ENCODE measurements around the gene PSKH1.

Gene PSKH1

DNA sequence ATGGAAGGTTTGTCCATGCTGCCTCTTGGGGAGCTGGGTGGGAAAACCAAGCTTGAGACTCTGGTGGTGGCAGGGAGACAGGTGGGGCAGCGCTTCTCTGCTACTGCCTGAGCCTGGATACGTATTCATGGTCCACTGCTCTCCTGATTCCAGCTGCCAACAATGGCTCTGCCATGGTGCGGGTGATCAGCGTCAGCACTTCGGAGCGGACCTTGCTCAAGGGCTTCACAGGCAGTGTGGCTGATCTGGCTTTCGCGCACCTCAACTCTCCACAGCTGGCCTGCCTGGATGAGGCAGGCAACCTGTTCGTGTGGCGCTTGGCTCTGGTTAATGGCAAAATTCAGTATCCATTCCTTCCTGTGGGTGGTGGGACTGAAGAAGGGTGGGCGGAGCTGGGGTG is 16.0 kb upstream of the PSKH1 start:
- no peak for TF ChIP-seq REST (IDR thresholded peaks at IDR 0.05; ENCODE audit: insufficient replicate concordance, low read depth)
- no peak for TF ChIP-seq POLR2AphosphoS5 (IDR thresholded peaks at IDR 0.05; ENCODE audit: low read depth)
- no peak for TF ChIP-seq GABPA (IDR thresholded peaks at IDR 0.05; ENCODE audit: low read depth)
- no peak for TF ChIP-seq SPI1 (IDR thresholded peaks at IDR 0.05; ENCODE audit: borderline replicate concordance, low read depth)
- TF ChIP-seq CTCF (IDR thresholded peaks at IDR 0.05; ENCODE audit: insufficient read depth, low read length) = no peak

GRCh38 chr16:67878232-67878631 is 14.8 kb upstream of the PSKH1 start:
- DNase-seq (ENCODE audit: low read depth in 1 of 2, low spot score in 1 of 2) = no peak
- Histone ChIP-seq H3K4me3 (replicated peaks; ENCODE audit: insufficient read depth, low read length) (no peak overlapping the region), H3K27ac (replicated peaks) (no peak overlapping the region), H3K27me3 (ENCODE audit: insufficient read depth, poor library complexity, severe bottlenecking) (no peaks in the 10 kb centered on the region)
- TF ChIP-seq REST (IDR thresholded peaks at IDR 0.05; ENCODE audit: insufficient replicate concordance, low read depth) = no peak
- TF ChIP-seq GABPA (IDR thresholded peaks at IDR 0.05; ENCODE audit: low read depth) = no peak

More for the DNA sequence above, 16.0 kb upstream of the PSKH1 start:
- no peak overlapping the region for H3K27ac ChIP-seq (replicated peaks)
- no peak overlapping the region for H3K4me3 ChIP-seq (replicated peaks; ENCODE audit: insufficient read depth, low read length)
- no peak for DNase-seq (ENCODE audit: low read depth in 1 of 2, low spot score in 1 of 2)
- H3K27me3 ChIP-seq (ENCODE audit: insufficient read depth, poor library complexity, severe bottlenecking) = no peaks in the 10 kb centered on the region

DNA sequence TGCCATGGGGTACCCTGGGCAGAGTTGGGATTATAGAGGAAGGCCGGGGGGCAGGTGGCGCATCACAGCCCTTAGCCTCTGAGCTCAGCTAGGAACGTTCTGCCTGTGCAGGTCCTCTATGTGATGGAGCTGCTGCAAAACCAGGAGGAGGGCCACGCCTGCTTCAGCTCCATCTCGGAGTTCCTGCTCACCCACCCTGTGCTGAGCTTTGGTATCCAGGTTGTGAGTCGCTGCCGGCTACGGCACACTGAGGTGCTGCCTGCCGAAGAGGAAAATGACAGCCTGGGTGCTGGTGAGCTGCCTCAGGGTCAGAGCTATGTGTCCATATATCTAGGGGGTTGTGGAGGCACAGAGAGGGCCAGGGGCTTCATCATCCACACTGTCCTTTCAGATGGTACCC is 14.2 kb upstream of the PSKH1 start:
- Histone ChIP-seq H3K27me3 (ENCODE audit: insufficient read depth, poor library complexity, severe bottlenecking) (no peaks in the 10 kb centered on the region), H3K27ac (replicated peaks) (no peak overlapping the region), H3K4me3 (replicated peaks; ENCODE audit: insufficient read depth, low read length) (no peak overlapping the region)
- DNase-seq (ENCODE audit: low read depth in 1 of 2, low spot score in 1 of 2) = no peak
- no peak for TF ChIP-seq CTCF (IDR thresholded peaks at IDR 0.05; ENCODE audit: insufficient read depth, low read length)
- no peak for TF ChIP-seq REST (IDR thresholded peaks at IDR 0.05; ENCODE audit: insufficient replicate concordance, low read depth)
- no peak for TF ChIP-seq POLR2AphosphoS5 (IDR thresholded peaks at IDR 0.05; ENCODE audit: low read depth)
- no peak for TF ChIP-seq SPI1 (IDR thresholded peaks at IDR 0.05; ENCODE audit: borderline replicate concordance, low read depth)
- no peak for TF ChIP-seq GABPA (IDR thresholded peaks at IDR 0.05; ENCODE audit: low read depth)

DNA sequence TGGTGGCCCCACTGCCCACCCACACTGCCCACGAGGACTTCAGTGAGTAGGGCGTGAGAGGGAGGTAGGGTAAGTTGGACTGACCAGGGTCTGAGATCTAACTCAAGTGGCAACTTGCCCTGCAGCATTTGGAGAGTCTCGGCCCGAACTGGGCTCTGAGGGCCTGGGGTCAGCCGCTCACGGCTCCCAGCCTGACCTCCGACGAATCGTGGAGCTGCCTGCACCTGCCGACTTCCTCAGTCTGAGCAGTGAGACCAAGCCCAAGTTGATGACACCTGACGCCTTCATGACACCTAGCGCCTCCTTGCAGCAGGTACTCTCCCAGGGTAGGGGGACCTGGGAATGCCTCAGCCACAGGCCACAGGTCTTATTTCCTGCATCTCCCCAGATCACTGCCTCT is 13.6 kb upstream of the PSKH1 start:
- TF ChIP-seq GABPA (IDR thresholded peaks at IDR 0.05; ENCODE audit: low read depth) (no peak), CTCF (IDR thresholded peaks at IDR 0.05; ENCODE audit: insufficient read depth, low read length) (no peak), REST (IDR thresholded peaks at IDR 0.05; ENCODE audit: insufficient replicate concordance, low read depth) (no peak), POLR2AphosphoS5 (IDR thresholded peaks at IDR 0.05; ENCODE audit: low read depth) (no peak), SPI1 (IDR thresholded peaks at IDR 0.05; ENCODE audit: borderline replicate concordance, low read depth) (no peak)
- H3K4me3 ChIP-seq (replicated peaks; ENCODE audit: insufficient read depth, low read length) = no peak overlapping the region
- no peak for DNase-seq (ENCODE audit: low read depth in 1 of 2, low spot score in 1 of 2)
- no peaks in the 10 kb centered on the region for H3K27me3 ChIP-seq (ENCODE audit: insufficient read depth, poor library complexity, severe bottlenecking)
- H3K27ac ChIP-seq (replicated peaks) = no peak overlapping the region

Data from HL-60 (cell line).